Fibroblast of the aortic adventitia (primary cell): ENCODE measurements around the gene GLOD5. TPM values are rescaled to one million over a fixed set of nuclear protein-coding genes. Genes with fewer than 3 reads are reported as not detected.

ENCODE experiments used
- DNase-seq: peaks from one replicate; pipeline ENCODE4 v3.0.0-alpha.2; 2010; ENCODE audit warnings: low read depth
- H3K4me3 ChIP-seq: 2 replicates; pipeline ENCODE4 v1.5.1; 2011; ENCODE audit warnings: low read depth, mild to moderate bottlenecking, control low read depth, low read length, moderate library complexity
- CTCF ChIP-seq: IDR thresholded peaks from 2 replicates; pipeline ENCODE4 v1.5.1; 2011; ENCODE audit warnings: mild to moderate bottlenecking, low read length, control low read depth, inconsistent platforms; ENCODE audit not compliant: insufficient read depth
- total RNA-seq: library from RNA; depleted of rRNA; stranded (reverse); fragments of >200 nt; gene quantifications from 2 replicates; pipeline ENCODE4 v1.2.3, GENCODE V29; 2012; ENCODE audit warnings: low replicate concordance

GLOD5 gene
- total RNA-seq, 1 donor: not detected

- H3K4me3 ChIP-seq: no peak overlapping the region
- DNase-seq: no peak
- no peak for TF ChIP-seq CTCF
Observed at GRCh38 chrX:48779399-48779798, 17.9 kb downstream of the GLOD5 start.

GRCh38 chrX:48781705-48782104 lies 20.2 kb downstream of the GLOD5 start:
- H3K4me3 ChIP-seq: no peak overlapping the region
- no peak for DNase-seq
- TF ChIP-seq CTCF: no peak

- DNase-seq: no peak
- TF ChIP-seq CTCF: no peak
Observed at GRCh38 chrX:48782216-48782615, 20.7 kb downstream of the GLOD5 start.

GRCh38 chrX:48782795-48783194 lies 21.2 kb downstream of the GLOD5 start:
- no peak for TF ChIP-seq CTCF
- no peak for DNase-seq
- H3K4me3 ChIP-seq: no peak overlapping the region

More at GRCh38 chrX:48782216-48782615, 20.7 kb downstream of the GLOD5 start:
- no peak overlapping the region for H3K4me3 ChIP-seq

GRCh38 chrX:48784726-48785125 lies 23.2 kb downstream of the GLOD5 start:
- H3K4me3 ChIP-seq: no peak overlapping the region
- no peak for TF ChIP-seq CTCF
- DNase-seq: no peak

GRCh38 chrX:48785186-48785539 lies 23.6 kb downstream of the GLOD5 start:
- no peak for TF ChIP-seq CTCF
- H3K4me3 ChIP-seq: no peak overlapping the region
- no peak for DNase-seq

GRCh38 chrX:48785540-48786214 lies 24.1 kb downstream of the GLOD5 start:
- TF ChIP-seq CTCF: no peak
- no peak overlapping the region for H3K4me3 ChIP-seq

More at GRCh38 chrX:48785540-48786214, 24.1 kb downstream of the GLOD5 start:
- DNase-seq: no peak
